Fibroblast of lung (primary cell): ENCODE results near the gene SDC1.

Source experiments
- EZH2 ChIP-seq: IDR thresholded peaks from 2 replicates; pipeline ENCODE4 v1.5.1; 2012; ENCODE audit warnings: low read length, control low read depth, mild to moderate bottlenecking; ENCODE audit errors: missing control alignments
- TF ChIP-seq, protein P1 (sequence below), 2 donors: IDR thresholded peaks in 1 of 2; conservative IDR thresholded peaks in 1 of 2; 1 replicate in 1 of 2; 2 replicates in 1 of 2; pipeline ENCODE4 v1.5.1; 2011 to 2012; ENCODE audit warnings: low read length in 2 of 2, control low read depth in 1 of 2, inconsistent platforms in 1 of 2, low read depth in 1 of 2, mild to moderate bottlenecking in 1 of 2

DNA sequence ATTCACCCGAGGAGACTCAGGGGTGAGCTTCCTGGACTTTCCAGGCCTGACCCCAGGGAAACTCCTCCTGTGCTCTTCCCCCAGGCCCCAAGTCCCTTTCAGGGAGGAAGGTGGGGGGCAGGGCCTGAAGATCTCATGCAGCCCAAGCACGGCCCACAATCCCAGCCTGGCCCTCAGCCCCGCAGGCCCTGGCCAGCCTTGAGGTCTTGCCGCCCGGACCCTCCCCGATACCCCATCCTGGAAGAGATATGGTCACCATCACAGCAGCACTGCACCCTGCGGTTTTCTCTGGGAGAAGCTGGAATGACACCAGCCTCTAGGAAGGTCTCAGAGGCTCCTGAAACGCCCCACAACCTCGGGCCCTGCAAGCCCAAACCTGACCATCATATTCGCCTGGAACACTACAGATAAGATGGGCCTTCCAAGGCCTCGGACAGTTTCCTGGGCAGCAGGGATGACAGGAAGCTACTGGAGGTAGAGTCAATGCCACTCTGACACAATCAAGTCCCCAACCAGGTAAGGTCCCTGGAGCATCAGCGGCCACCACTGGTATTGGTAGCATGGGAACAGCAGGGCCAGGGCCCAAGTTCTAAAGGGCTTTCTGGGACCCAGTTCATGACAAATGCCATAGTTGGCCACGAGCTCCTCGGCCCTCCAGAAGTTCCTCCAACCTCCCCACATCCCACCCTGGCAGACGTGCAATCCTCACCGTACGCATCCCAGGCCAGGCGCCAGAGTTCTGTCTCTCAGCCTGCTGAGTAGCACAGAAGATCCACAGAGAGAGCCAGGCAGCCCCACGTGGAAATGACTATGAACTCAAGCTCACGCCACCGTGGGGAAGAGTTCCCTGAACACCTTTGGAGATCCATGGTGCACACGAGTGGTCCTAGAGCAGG lies 8.6 kb downstream of the SDC1 start:
- TF ChIP-seq, protein P1, sequence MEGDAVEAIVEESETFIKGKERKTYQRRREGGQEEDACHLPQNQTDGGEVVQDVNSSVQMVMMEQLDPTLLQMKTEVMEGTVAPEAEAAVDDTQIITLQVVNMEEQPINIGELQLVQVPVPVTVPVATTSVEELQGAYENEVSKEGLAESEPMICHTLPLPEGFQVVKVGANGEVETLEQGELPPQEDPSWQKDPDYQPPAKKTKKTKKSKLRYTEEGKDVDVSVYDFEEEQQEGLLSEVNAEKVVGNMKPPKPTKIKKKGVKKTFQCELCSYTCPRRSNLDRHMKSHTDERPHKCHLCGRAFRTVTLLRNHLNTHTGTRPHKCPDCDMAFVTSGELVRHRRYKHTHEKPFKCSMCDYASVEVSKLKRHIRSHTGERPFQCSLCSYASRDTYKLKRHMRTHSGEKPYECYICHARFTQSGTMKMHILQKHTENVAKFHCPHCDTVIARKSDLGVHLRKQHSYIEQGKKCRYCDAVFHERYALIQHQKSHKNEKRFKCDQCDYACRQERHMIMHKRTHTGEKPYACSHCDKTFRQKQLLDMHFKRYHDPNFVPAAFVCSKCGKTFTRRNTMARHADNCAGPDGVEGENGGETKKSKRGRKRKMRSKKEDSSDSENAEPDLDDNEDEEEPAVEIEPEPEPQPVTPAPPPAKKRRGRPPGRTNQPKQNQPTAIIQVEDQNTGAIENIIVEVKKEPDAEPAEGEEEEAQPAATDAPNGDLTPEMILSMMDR (conservative IDR thresholded peaks at IDR 0.05 in 1 of 2, IDR thresholded peaks at IDR 0.05 in 1 of 2; ENCODE audit: low read depth in 1 of 2, low read length in 2 of 2): no peak
- no peak for TF ChIP-seq EZH2
